ENCODE measurements around the gene MMS19.

The MMS19 gene

DNA sequence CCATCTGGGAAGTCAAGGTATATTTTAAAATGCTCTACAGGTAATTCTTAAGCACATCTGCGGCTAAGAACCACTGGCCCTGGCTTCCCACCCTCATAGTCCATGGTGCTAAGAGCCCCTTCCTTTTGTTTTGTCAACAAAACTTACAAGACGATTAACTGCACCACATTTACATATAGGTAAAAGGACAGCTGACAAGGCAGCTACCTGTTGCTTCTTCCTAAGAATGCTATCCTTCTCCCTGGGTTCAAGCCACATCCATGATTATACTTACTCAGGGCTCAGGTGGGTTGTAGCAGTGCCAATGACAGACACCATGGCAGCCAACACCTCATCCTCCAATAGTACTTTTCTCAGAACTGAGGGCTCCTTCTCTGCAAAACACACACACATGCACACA, 35.9 kb downstream of the MMS19 start:
- H3K27ac ChIP-seq (replicated peaks): no peak overlapping the region
- TF ChIP-seq POLR2AphosphoS5 (IDR thresholded peaks at IDR 0.05; ENCODE audit: low read depth) (no peak), CTCF (IDR thresholded peaks at IDR 0.05; ENCODE audit: insufficient read depth, low read length) (no peak)
- no peak overlapping the region for H3K4me3 ChIP-seq (replicated peaks; ENCODE audit: insufficient read depth, low read length)
- no peaks in the 10 kb centered on the region for H3K27me3 ChIP-seq (ENCODE audit: insufficient read depth, poor library complexity, severe bottlenecking)
- DNase-seq (ENCODE audit: low read depth in 1 of 2, low spot score in 1 of 2): no peak

GRCh38 chr10:97459933-97460332, 38.3 kb downstream of the MMS19 start:
- TF ChIP-seq REST (IDR thresholded peaks at IDR 0.05; ENCODE audit: insufficient replicate concordance, low read depth) (no peak), GABPA (IDR thresholded peaks at IDR 0.05; ENCODE audit: low read depth) (no peak), POLR2AphosphoS5 (IDR thresholded peaks at IDR 0.05; ENCODE audit: low read depth) (peak; percentile 1; the same call in 1 of the 2 replicates), SPI1 (IDR thresholded peaks at IDR 0.05; ENCODE audit: borderline replicate concordance, low read depth) (no peak), CTCF (IDR thresholded peaks at IDR 0.05; ENCODE audit: insufficient read depth, low read length) (no peak)
- DNase-seq (ENCODE audit: low read depth in 1 of 2, low spot score in 1 of 2): no peak
- H3K4me3 ChIP-seq (replicated peaks; ENCODE audit: insufficient read depth, low read length): no peak overlapping the region
- H3K27ac ChIP-seq (replicated peaks): no peak overlapping the region
- H3K27me3 ChIP-seq (ENCODE audit: insufficient read depth, poor library complexity, severe bottlenecking): no peaks in the 10 kb centered on the region

DNA sequence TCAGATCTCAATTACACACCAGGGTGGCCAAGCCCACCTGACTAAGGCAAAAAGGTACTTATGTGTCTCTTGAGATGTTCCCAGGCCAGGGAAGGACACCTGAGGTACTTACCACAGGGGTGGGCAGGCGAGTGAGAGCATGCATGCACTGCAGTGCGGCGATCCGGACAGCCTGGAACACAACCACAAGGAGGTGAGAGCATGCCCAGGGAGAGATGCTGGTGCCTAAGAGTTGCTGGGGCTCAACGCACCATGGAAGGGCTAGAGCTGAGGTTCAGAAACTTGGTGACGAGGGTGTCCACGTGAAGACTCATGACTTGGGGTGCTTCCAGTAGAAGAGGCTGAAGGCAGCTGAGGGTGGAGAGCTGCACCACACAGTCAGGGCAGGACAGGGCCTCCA, 39.1 kb downstream of the MMS19 start:
- no peak for TF ChIP-seq GABPA (IDR thresholded peaks at IDR 0.05; ENCODE audit: low read depth)
- TF ChIP-seq POLR2AphosphoS5 (IDR thresholded peaks at IDR 0.05; ENCODE audit: low read depth): peak; percentile 15; the same call in 1 of the 2 replicates
- Histone ChIP-seq H3K27me3 (ENCODE audit: insufficient read depth, poor library complexity, severe bottlenecking) (no peaks in the 10 kb centered on the region), H3K4me3 (replicated peaks; ENCODE audit: insufficient read depth, low read length) (no peak overlapping the region), H3K27ac (replicated peaks) (no peak overlapping the region)
- DNase-seq (ENCODE audit: low read depth in 1 of 2, low spot score in 1 of 2): no peak

DNA sequence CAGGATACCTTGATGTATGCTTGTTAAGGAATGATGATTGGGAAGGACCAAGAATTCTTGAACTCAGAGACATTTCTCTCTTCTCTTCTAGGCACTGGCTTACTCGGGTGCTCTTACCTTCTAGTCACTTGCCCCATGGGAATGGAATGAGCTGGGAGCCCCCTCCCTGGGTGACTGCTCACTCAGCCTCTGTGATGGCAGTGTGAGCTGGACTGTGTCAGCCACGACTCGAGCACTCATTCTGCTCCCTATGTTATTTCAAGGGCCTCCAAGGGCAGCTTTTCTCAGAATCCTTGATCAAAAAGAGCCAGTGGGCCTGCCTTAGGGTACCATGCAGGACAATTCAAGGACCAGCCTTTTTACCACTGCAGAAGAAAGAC, 41.5 kb downstream of the MMS19 start:
- Histone ChIP-seq H3K27me3 (ENCODE audit: insufficient read depth, poor library complexity, severe bottlenecking) (no peaks in the 10 kb centered on the region), H3K4me3 (replicated peaks; ENCODE audit: insufficient read depth, low read length) (no peak overlapping the region), H3K27ac (replicated peaks) (no peak overlapping the region)
- no peak for DNase-seq (ENCODE audit: low read depth in 1 of 2, low spot score in 1 of 2)
- TF ChIP-seq CTCF (IDR thresholded peaks at IDR 0.05; ENCODE audit: insufficient read depth, low read length) (no peak), SPI1 (IDR thresholded peaks at IDR 0.05; ENCODE audit: borderline replicate concordance, low read depth) (no peak), GABPA (IDR thresholded peaks at IDR 0.05; ENCODE audit: low read depth) (no peak), REST (IDR thresholded peaks at IDR 0.05; ENCODE audit: insufficient replicate concordance, low read depth) (no peak), POLR2AphosphoS5 (IDR thresholded peaks at IDR 0.05; ENCODE audit: low read depth) (no peak; the same call in 1 of the 2 replicates)
